Heart left ventricle (tissue), 13 donors: ENCODE data around the gene JMJD7.

Source experiments
- CTCF ChIP-seq, 12 donors: fragments of 200-600 bp; sonication (generic) in 4 of 12; IDR thresholded peaks; one replicate each; pipeline versions ENCODE4 v1.5.0 to v1.8.0; 2018 to 2022; ENCODE audit warnings: antibody characterized with exemption in 12 of 12, mild to moderate bottlenecking in 5 of 12
- POLR2A ChIP-seq, 2 donors: fragments of 450-650 bp; IDR thresholded peaks; one replicate each; pipeline ENCODE4 v1.6.1; 2017; ENCODE audit warnings: antibody characterized with exemption in 2 of 2, mild to moderate bottlenecking in 2 of 2, moderate library complexity in 2 of 2
- donor health status: ischemic (EF 13 %, LVEDD 7.1; RV severe dilation, severe dysfunction).
- donor health status: DM: no; HTN: yes; CAD: no.
- donor health status: DM: no; HTN: no; CAD: no.
- donor health status: ischemic (EF 25% LVEDD 6.9; RV normal size, moderate dysfunction).
- donor health status: ischemic (EF 25% LVEDD 5.7; RV mildly dilated, moderate dysfunction).
- donor health status: ischemic (EF 35%, LVEDD 5.7; RV mildly dilated, moderate dysfunction).
- donor health status: nonischemic (EF 11% LVEDD 7.7; RV severe dilation, severe dysfunction).
- donor health status: DM: yes; HTN: yes; CAD: no.
- donor health status: PGD.
- donor health status: ischemic (EF 29% LVEDD 5.4; RV normal size, mild dysfunction).
- donor health status: nonischemic (EF 23%, LVEDD 6.1; RV moderate dilation, normal function).

- no peak for TF ChIP-seq POLR2A (IDR thresholded peaks at IDR 0.05)
- no peak for TF ChIP-seq CTCF (IDR thresholded peaks at IDR 0.05)
These were observed 47.6 kb upstream of the JMJD7 start for GRCh38 chr15:41780266-41780665.
